Fibroblast of lung (primary cell): Measurements from ENCODE around the gene SNX30. TPM values are rescaled to one million over a fixed set of nuclear protein-coding genes. Genes with fewer than 3 reads are reported as not detected.
A peak's percentile ranks its signal among the peaks of the same experiment; 100 is the strongest.

Experiments
- DNase-seq, 2 donors: peaks; one replicate each; pipeline versions ENCODE4 v3.0.0 to v3.0.0-alpha.2; 2010; ENCODE audit warnings: low read depth in 2 of 2
- H2AFZ ChIP-seq: 2 replicates; pipeline ENCODE4 v1.5.1; 2012; ENCODE audit warnings: low read length, control low read depth, inconsistent platforms
- H3K27ac ChIP-seq: 2 replicates; pipeline ENCODE4 v1.5.1; 2011; ENCODE audit warnings: low read length, control low read depth; ENCODE audit not compliant: insufficient read depth
- H3K27me3 ChIP-seq: 2 replicates; pipeline ENCODE4 v1.5.1; 2011; ENCODE audit warnings: mild to moderate bottlenecking, low read length; ENCODE audit not compliant: control insufficient read depth, insufficient read depth
- H3K36me3 ChIP-seq: 2 replicates; pipeline ENCODE4 v1.5.1; 2011; ENCODE audit warnings: low read length; ENCODE audit not compliant: control insufficient read depth, insufficient read depth
- H3K4me1 ChIP-seq: 2 replicates; pipeline ENCODE4 v1.5.1; 2011; ENCODE audit warnings: low read length; ENCODE audit not compliant: control insufficient read depth, insufficient read depth; ENCODE audit errors: extremely low read depth
- H3K4me2 ChIP-seq: 2 replicates; pipeline ENCODE4 v1.5.1; 2011; ENCODE audit warnings: low read length, control low read depth; ENCODE audit not compliant: insufficient read depth; ENCODE audit errors: extremely low read depth
- H3K4me3 ChIP-seq, 4 experiments: fragments of 200-600 bp in 1 of 4; sonication (generic) in 1 of 4; replicated peaks in 1 of 4; 2 replicates each; pipeline ENCODE4 v1.5.1; 2011 to 2016; ENCODE audit warnings: low read length in 4 of 4, low read depth in 3 of 4, mild to moderate bottlenecking in 3 of 4, control low read depth in 2 of 4, inconsistent platforms in 1 of 4, mixed read lengths in 1 of 4; ENCODE audit not compliant: insufficient read depth in 1 of 4; ENCODE audit errors: control extremely low read depth in 1 of 4
- H3K79me2 ChIP-seq: 2 replicates; pipeline ENCODE4 v1.5.1; 2012; ENCODE audit warnings: mild to moderate bottlenecking, low read length, inconsistent platforms; ENCODE audit not compliant: control insufficient read depth, insufficient read depth
- H3K9ac ChIP-seq: 2 replicates; pipeline ENCODE4 v1.5.1; 2011; ENCODE audit warnings: mild to moderate bottlenecking, low read length, control low read depth; ENCODE audit not compliant: insufficient read depth
- H3K9me3 ChIP-seq: 2 replicates; pipeline ENCODE4 v1.5.1; 2012; ENCODE audit warnings: low read depth, low read length; ENCODE audit not compliant: control insufficient read depth, insufficient read depth
- H4K20me1 ChIP-seq: 2 replicates; pipeline ENCODE4 v1.5.1; 2011; ENCODE audit warnings: low read length; ENCODE audit not compliant: control insufficient read depth, insufficient read depth; ENCODE audit errors: extremely low read depth
- EZH2 ChIP-seq: IDR thresholded peaks from 2 replicates; pipeline ENCODE4 v1.5.1; 2012; ENCODE audit warnings: low read length, control low read depth, mild to moderate bottlenecking; ENCODE audit errors: missing control alignments
- polyA plus RNA-seq, 2 donors: library from polyadenylated mRNA; depleted of rRNA in 1 of 2; stranded (reverse) in 1 of 2; unstranded in 1 of 2; fragments of >200 nt; gene quantifications; 2 replicates each; pipeline ENCODE4 v1.2.1, GENCODE V29; 2011 to 2012; ENCODE audit warnings: missing spikeins in 1 of 2
- total RNA-seq: library from RNA; depleted of rRNA; stranded (reverse); fragments of >200 nt; gene quantifications from 2 replicates; pipeline ENCODE4 v1.2.1, GENCODE V29; 2014
- TF ChIP-seq, protein P1 (sequence below), 2 donors: IDR thresholded peaks in 1 of 2; conservative IDR thresholded peaks in 1 of 2; 1 replicate in 1 of 2; 2 replicates in 1 of 2; pipeline ENCODE4 v1.5.1; 2011 to 2012; ENCODE audit warnings: low read length in 2 of 2, control low read depth in 1 of 2, inconsistent platforms in 1 of 2, low read depth in 1 of 2, mild to moderate bottlenecking in 1 of 2

SNX30 gene
- total and polyA plus RNA-seq, 2 donors (not counting 1 experiment from before 2014, with no cell fraction given): 7.9 to 20.6 TPM

DNA sequence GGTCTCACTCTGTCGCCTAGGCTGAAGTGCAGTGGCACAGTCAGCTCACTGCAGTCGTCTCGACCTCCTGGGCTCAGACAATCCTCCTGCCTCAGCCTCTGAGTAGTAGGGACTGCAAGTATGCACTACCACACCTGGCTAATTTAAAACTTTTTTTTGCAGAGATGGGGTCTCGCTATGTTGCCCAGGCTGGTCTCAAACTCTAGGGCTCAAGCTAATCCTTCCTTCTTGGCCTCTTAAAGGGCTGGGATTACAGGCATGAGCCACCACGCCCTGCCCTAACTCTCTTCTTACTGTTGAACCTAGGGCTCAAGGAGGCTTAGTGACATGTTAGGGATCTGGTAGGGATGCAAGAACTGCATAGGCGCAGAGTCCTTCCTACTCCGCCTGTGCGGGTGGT lies 65.3 kb downstream of the SNX30 start:
- TF ChIP-seq EZH2: no peak
- TF ChIP-seq, protein P1, sequence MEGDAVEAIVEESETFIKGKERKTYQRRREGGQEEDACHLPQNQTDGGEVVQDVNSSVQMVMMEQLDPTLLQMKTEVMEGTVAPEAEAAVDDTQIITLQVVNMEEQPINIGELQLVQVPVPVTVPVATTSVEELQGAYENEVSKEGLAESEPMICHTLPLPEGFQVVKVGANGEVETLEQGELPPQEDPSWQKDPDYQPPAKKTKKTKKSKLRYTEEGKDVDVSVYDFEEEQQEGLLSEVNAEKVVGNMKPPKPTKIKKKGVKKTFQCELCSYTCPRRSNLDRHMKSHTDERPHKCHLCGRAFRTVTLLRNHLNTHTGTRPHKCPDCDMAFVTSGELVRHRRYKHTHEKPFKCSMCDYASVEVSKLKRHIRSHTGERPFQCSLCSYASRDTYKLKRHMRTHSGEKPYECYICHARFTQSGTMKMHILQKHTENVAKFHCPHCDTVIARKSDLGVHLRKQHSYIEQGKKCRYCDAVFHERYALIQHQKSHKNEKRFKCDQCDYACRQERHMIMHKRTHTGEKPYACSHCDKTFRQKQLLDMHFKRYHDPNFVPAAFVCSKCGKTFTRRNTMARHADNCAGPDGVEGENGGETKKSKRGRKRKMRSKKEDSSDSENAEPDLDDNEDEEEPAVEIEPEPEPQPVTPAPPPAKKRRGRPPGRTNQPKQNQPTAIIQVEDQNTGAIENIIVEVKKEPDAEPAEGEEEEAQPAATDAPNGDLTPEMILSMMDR (conservative IDR thresholded peaks at IDR 0.05 in 1 of 2, IDR thresholded peaks at IDR 0.05 in 1 of 2; ENCODE audit: low read depth in 1 of 2, low read length in 2 of 2): no peak
- H3K27me3 ChIP-seq: no peaks in the 10 kb centered on the region

GRCh38 chr9:112817860-112818203 lies 67.3 kb downstream of the SNX30 start:
- no peaks in the 10 kb centered on the region for H3K27me3 ChIP-seq
- DNase-seq: no peak
- H3K4me2 ChIP-seq: no peak overlapping the region
- TF ChIP-seq, protein P1 (conservative IDR thresholded peaks at IDR 0.05 in 1 of 2, IDR thresholded peaks at IDR 0.05 in 1 of 2; ENCODE audit: low read depth in 1 of 2, low read length in 2 of 2): no peak
- TF ChIP-seq EZH2: no peak
- no peaks in the 10 kb centered on the region for H3K4me1 ChIP-seq
- H3K36me3 ChIP-seq: no peaks in the 10 kb centered on the region
- no peak overlapping the region for H2AFZ ChIP-seq
- no peak overlapping the region for H3K27ac ChIP-seq
- H3K4me3 ChIP-seq: no peak overlapping the region
- no peaks in the 10 kb centered on the region for H3K9me3 ChIP-seq
- no peaks in the 10 kb centered on the region for H3K79me2 ChIP-seq
- no peak overlapping the region for H3K9ac ChIP-seq
- no peaks in the 10 kb centered on the region for H4K20me1 ChIP-seq

More for the DNA sequence above, 65.3 kb downstream of the SNX30 start:
- no peaks in the 10 kb centered on the region for H3K4me1 ChIP-seq
- no peaks in the 10 kb centered on the region for H3K9me3 ChIP-seq
- no peak overlapping the region for H3K4me3 ChIP-seq
- H3K9ac ChIP-seq: no peak overlapping the region
- H3K4me2 ChIP-seq: no peak overlapping the region
- no peaks in the 10 kb centered on the region for H3K36me3 ChIP-seq
- H4K20me1 ChIP-seq: no peaks in the 10 kb centered on the region
- H3K79me2 ChIP-seq: no peaks in the 10 kb centered on the region
- no peak for DNase-seq
- no peak overlapping the region for H3K27ac ChIP-seq
- H2AFZ ChIP-seq: no peak overlapping the region

DNA sequence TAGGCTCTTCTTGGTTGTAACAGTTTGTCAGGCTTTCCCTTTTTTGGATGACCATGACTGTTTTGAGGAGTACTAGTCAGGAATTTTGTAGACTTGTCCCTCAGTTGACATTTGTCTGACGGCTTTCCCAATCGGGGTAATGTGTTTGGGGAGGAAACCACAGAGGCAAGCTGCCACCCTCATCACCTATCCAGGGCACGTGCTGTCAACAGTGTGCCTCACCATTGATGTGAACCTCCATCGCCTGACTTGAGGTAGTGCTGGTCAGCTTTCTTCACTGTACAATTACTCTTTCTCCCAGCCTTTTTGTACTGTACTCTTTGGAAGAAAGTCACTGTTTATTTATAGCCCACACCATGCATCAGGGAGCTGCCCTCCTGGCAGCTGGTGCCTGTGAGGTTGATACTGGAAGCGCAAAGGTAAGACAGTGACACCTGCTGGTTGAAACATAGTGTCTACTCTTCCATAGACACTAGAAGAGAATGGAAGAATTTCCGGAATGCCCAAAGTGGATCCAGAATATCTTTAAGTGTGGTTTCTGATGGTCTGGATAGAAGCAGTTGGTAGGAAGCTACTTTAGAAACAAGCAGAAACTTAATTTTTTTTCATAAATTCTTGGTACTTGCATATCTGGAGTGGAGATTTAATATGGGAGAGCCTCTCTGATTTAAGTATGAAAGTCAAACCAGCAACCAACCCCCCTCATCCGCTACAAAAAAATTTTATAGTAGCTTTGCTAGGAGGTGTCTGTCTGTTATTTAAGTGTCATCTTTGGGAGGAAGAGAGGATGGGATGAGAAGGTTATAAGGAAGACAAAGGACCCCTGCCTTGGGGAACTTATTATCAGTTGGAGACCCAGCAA lies 69.3 kb downstream of the SNX30 start:
- Histone ChIP-seq H3K9ac (no peak overlapping the region), H3K4me2 (no peak overlapping the region), H3K27me3 (no peaks in the 10 kb centered on the region), H3K27ac (no peak overlapping the region), H2AFZ (no peak overlapping the region), H3K4me1 (no peaks in the 10 kb centered on the region), H3K36me3 (no peaks in the 10 kb centered on the region), H4K20me1 (no peaks in the 10 kb centered on the region), H3K79me2 (no peaks in the 10 kb centered on the region), H3K4me3 (no peak overlapping the region), H3K9me3 (no peaks in the 10 kb centered on the region)
- DNase-seq: peak; percentile 71 to 83
- TF ChIP-seq EZH2: no peak
- TF ChIP-seq, protein P1 (conservative IDR thresholded peaks at IDR 0.05 in 1 of 2, IDR thresholded peaks at IDR 0.05 in 1 of 2; ENCODE audit: low read depth in 1 of 2, low read length in 2 of 2): peak; percentile 45 to 58
